Vagina (tissue), 2 donors: ENCODE results near the gene UQCC3. TPM values are rescaled to one million over a fixed set of nuclear protein-coding genes. Genes with fewer than 3 reads are reported as not detected.
"Not testable (repeated sequence)": the region's sequence is repeated elsewhere in the genome, so short reads cannot be mapped to it uniquely, and the experiment has no call there.

Experiments used
- DNase-seq, 2 donors: peaks; one replicate each; pipeline ENCODE4 v3.0.0-alpha.2; 2017; ENCODE audit errors: extremely low spot score in 2 of 2
- H3K27ac ChIP-seq: fragments of 200-600 bp; sonication (generic); one replicate; pipeline ENCODE4 v1.5.1; 2019
- H3K27me3 ChIP-seq: fragments of 200-600 bp; sonication (generic); one replicate; pipeline ENCODE4 v1.5.1; 2019
- H3K36me3 ChIP-seq, 2 donors: fragments of 200-600 bp; sonication (generic); one replicate each; pipeline ENCODE4 v1.5.1; 2017 to 2019
- H3K4me1 ChIP-seq: fragments of 200-600 bp; sonication (generic); one replicate; pipeline ENCODE4 v1.5.1; 2019
- H3K4me3 ChIP-seq, 2 donors: fragments of 200-600 bp; sonication (generic); 1 replicate in 1 of 2; 2 replicates in 1 of 2; pipeline ENCODE4 v1.5.1; 2016 to 2019
- H3K9me3 ChIP-seq: fragments of 200-600 bp; sonication (generic); one replicate; pipeline ENCODE4 v1.5.1; 2019
- POLR2A ChIP-seq, 2 donors: fragments of 450-650 bp; IDR thresholded peaks; one replicate each; pipeline ENCODE4 v1.6.1; 2017; ENCODE audit warnings: antibody characterized with exemption in 2 of 2, mild to moderate bottlenecking in 2 of 2, moderate library complexity in 2 of 2
- POLR2AphosphoS5 ChIP-seq, 2 donors: sonication (generic); formaldehyde crosslinking; IDR thresholded peaks; one replicate each; pipeline ENCODE4 v1.9.0; 2017; ENCODE audit warnings: antibody characterized with exemption in 2 of 2, mild to moderate bottlenecking in 2 of 2, low read depth in 1 of 2; ENCODE audit not compliant: insufficient read depth in 1 of 2
- intact Hi-C: fragments of 100-400 bp; cut with DNase I; formaldehyde crosslinking; loops from one replicate; pipeline ENCODE4 v1.15.1; 2023
- total RNA-seq: library from RNA; depleted of rRNA; stranded (reverse); fragments of >200 nt; gene quantifications from one replicate; pipeline ENCODE4 v1.2.3, GENCODE V29; 2016
- TF ChIP-seq, protein P1 (sequence below), 3 experiments: fragments of 450-650 bp in 2 of 3; fragments of 200-600 bp in 1 of 3; sonication (generic) in 1 of 3; IDR thresholded peaks; one replicate each; pipeline ENCODE4 v1.5.1; 2017 to 2019; ENCODE audit warnings: antibody characterized with exemption in 3 of 3, mild to moderate bottlenecking in 2 of 3, moderate library complexity in 2 of 3

The UQCC3 gene
- total RNA-seq, 1 donor from 2014 or later, result 6.9 TPM

- no peak for DNase-seq
- Histone ChIP-seq H3K4me1 (peaks cover 64% of the 10 kb centered on the region), H3K27ac (no peak overlapping the region), H3K36me3 (peaks cover 0 to 5% of the 10 kb centered on the region in 2 donors), H3K9me3 (no peaks in the 10 kb centered on the region), H3K27me3 (no peaks in the 10 kb centered on the region), H3K4me3 (no peak overlapping the region)
- TF ChIP-seq, protein P1, sequence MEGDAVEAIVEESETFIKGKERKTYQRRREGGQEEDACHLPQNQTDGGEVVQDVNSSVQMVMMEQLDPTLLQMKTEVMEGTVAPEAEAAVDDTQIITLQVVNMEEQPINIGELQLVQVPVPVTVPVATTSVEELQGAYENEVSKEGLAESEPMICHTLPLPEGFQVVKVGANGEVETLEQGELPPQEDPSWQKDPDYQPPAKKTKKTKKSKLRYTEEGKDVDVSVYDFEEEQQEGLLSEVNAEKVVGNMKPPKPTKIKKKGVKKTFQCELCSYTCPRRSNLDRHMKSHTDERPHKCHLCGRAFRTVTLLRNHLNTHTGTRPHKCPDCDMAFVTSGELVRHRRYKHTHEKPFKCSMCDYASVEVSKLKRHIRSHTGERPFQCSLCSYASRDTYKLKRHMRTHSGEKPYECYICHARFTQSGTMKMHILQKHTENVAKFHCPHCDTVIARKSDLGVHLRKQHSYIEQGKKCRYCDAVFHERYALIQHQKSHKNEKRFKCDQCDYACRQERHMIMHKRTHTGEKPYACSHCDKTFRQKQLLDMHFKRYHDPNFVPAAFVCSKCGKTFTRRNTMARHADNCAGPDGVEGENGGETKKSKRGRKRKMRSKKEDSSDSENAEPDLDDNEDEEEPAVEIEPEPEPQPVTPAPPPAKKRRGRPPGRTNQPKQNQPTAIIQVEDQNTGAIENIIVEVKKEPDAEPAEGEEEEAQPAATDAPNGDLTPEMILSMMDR (IDR thresholded peaks at IDR 0.05), result no peak
- TF ChIP-seq POLR2AphosphoS5 (IDR thresholded peaks at IDR 0.05; ENCODE audit: insufficient read depth in 1 of 2, low read depth in 1 of 2), result no peak
- TF ChIP-seq POLR2A (IDR thresholded peaks at IDR 0.05), result no peak
- intact Hi-C loops, result no loop called here
Observed at GRCh38 chr11:62669420-62670161, 1.9 kb upstream of the UQCC3 start.

DNA sequence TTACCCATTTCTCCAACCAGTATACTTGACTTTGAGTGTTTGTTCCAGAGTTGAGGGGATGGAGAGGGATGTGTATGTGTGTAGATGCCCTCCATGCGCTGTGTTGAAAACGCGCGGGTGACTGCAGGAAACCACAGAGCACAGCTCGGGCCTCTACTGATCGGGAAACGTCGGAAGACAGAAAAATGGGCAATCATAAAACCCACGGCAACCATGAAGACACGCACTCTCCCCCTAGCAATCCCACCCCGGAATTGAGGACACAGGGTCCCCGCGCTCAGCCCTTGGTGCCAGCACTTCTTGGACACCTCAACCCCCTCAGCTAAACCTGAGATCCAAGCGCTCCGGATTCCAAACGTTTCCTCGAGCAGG, 251 bp upstream of the UQCC3 start:
- Histone ChIP-seq H3K27ac (peak overlapping the region; percentile 87), H3K36me3 (peaks cover 0 to 16% of the 10 kb centered on the region in 2 donors), H3K4me3 (peak overlapping the region; percentile 62 to 66), H3K9me3 (no peaks in the 10 kb centered on the region), H3K4me1 (peaks cover 65% of the 10 kb centered on the region), H3K27me3 (no peaks in the 10 kb centered on the region)
- TF ChIP-seq POLR2A (IDR thresholded peaks at IDR 0.05), result no peak
- TF ChIP-seq POLR2AphosphoS5 (IDR thresholded peaks at IDR 0.05; ENCODE audit: insufficient read depth in 1 of 2, low read depth in 1 of 2), result no peak
- TF ChIP-seq, protein P1 (IDR thresholded peaks at IDR 0.05), result no peak
- intact Hi-C loops, result no loop called here
- DNase-seq, result no peak

DNA sequence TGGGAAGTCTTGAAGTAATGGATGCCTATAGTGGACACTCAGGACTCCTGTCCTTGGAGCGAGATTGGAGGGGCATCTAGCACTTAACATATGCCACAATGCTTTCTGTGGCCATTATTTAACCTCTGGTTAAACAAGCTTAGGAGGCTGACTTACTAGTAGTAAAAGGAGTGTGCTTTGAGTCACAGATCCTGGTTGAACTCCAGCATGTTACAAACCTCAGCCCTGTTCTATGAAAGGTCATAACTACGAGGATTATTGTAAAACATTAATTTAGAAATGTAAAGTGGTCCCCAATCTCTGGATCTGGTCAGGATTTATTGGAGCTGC, 1.7 kb downstream of the UQCC3 start:
- intact Hi-C loops, result no loop called here
- H3K36me3 ChIP-seq, result peaks cover 0 to 32% of the 10 kb centered on the region in 2 donors
- H3K27me3 ChIP-seq, result no peaks in the 10 kb centered on the region
- no peak for TF ChIP-seq POLR2A (IDR thresholded peaks at IDR 0.05)
- TF ChIP-seq POLR2AphosphoS5 (IDR thresholded peaks at IDR 0.05; ENCODE audit: insufficient read depth in 1 of 2, low read depth in 1 of 2), result no peak
- TF ChIP-seq, protein P1 (IDR thresholded peaks at IDR 0.05), result no peak
- no peaks in the 10 kb centered on the region for H3K9me3 ChIP-seq
- H3K27ac ChIP-seq, result no peak overlapping the region
- no peak for DNase-seq
- H3K4me3 ChIP-seq, result no peak overlapping the region
- H3K4me1 ChIP-seq, result peaks cover 59% of the 10 kb centered on the region

DNA sequence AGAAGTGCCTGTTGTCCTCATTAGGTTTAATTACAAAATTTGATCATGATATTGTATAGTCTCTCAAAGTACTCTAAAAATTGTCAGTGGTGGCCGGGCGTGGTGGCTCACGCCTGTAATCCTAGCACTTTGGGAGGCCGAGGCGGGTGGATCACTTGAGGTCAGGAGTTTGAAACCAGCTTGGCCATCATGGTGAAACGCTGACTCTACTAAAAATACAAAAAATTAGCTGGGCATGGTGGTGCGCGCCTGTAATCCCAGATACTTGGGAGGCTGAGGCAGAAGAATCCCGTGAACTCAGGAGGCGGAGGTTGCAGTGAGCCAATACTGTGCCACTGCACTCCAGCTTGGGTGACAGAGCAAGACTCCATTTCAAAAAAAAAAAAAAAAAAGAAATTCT, 3.9 kb downstream of the UQCC3 start:
- DNase-seq, H3K4me3 ChIP-seq, H3K27me3 ChIP-seq, H3K9me3 ChIP-seq, H3K27ac ChIP-seq, intact Hi-C loops: not testable (repeated sequence)
- Histone ChIP-seq H3K4me1 (peaks cover 63% of the 10 kb centered on the region), H3K36me3 (peaks cover 0 to 32% of the 10 kb centered on the region in 2 donors)

DNA sequence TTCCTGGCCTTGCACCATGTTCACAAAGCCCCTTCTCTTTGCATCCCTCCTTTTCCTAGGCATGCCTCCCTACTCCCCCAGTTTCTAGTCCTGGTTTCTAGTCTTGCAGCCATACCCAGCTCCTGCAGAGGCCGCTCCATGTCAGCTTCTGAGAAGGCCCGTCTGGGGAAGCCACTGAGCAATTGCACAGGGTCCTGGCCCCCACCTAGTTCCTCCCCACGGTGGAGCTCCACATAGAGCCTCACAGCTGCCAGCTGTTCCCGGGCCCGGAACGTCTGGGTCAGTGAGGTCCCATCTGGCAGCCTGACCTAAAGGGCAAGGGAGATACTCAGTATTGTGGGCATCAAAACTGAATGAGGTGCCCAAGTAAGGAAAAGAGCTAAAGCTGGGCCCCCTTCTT, 5.2 kb downstream of the UQCC3 start:
- Histone ChIP-seq H3K9me3 (no peaks in the 10 kb centered on the region), H3K36me3 (peaks cover 0 to 32% of the 10 kb centered on the region in 2 donors), H3K27ac (no peak overlapping the region), H3K4me3 (no peak overlapping the region), H3K27me3 (no peaks in the 10 kb centered on the region), H3K4me1 (peaks cover 56% of the 10 kb centered on the region)
- intact Hi-C loops, result no loop called here
- DNase-seq, result no peak
- TF ChIP-seq POLR2AphosphoS5 (IDR thresholded peaks at IDR 0.05; ENCODE audit: insufficient read depth in 1 of 2, low read depth in 1 of 2) (no peak), POLR2A (IDR thresholded peaks at IDR 0.05) (no peak)
- TF ChIP-seq, protein P1 (IDR thresholded peaks at IDR 0.05), result no peak
